DND-41 (cell line): ENCODE data around the gene CD27.

Experiments
- ATAC-seq: fragments of 200-7000 bp; cut with Tn5 transposase; 3 replicates; pipeline ENCODE4 v1.9.1; 2021; ENCODE audit warnings: low read depth; ENCODE audit not compliant: insufficient read depth
- DNase-seq: peaks from one replicate; pipeline ENCODE4 v3.0.0-alpha.2; 2020
- H2AFZ ChIP-seq: 2 replicates; pipeline ENCODE4 v1.6.0; 2012; ENCODE audit warnings: low read depth, low read length
- H3K27ac ChIP-seq: 2 replicates; pipeline ENCODE4 v1.5.1; 2012; ENCODE audit warnings: low read length, inconsistent platforms
- H3K27me3 ChIP-seq: fragments of 200-600 bp; sonication (generic); 2 replicates; pipeline ENCODE4 v1.6.0; 2012; ENCODE audit warnings: low read length, mild to moderate bottlenecking, inconsistent platforms; ENCODE audit not compliant: insufficient read depth, poor library complexity
- H3K36me3 ChIP-seq: 2 replicates; pipeline ENCODE4 v1.5.1; 2012; ENCODE audit warnings: low read length, inconsistent platforms; ENCODE audit not compliant: insufficient read depth
- H3K4me1 ChIP-seq: 2 replicates; pipeline ENCODE4 v1.5.1; 2012; ENCODE audit warnings: mild to moderate bottlenecking, low read length; ENCODE audit not compliant: insufficient read depth
- H3K4me2 ChIP-seq: 2 replicates; pipeline ENCODE4 v1.6.0; 2012; ENCODE audit warnings: mild to moderate bottlenecking, moderate library complexity, low read length, inconsistent platforms; ENCODE audit not compliant: insufficient read depth
- H3K4me3 ChIP-seq, 2 experiments: fragments of 200-600 bp in 1 of 2; shearing (Covaris generic) in 1 of 2; 2 replicates each; pipeline ENCODE4 v1.5.1; 2012 to 2016; ENCODE audit warnings: inconsistent platforms in 2 of 2, low read length in 2 of 2, mild to moderate bottlenecking in 2 of 2, low read depth in 1 of 2, moderate library complexity in 1 of 2
- H3K79me2 ChIP-seq: 2 replicates; pipeline ENCODE4 v1.6.0; 2012; ENCODE audit warnings: low read length, inconsistent platforms; ENCODE audit not compliant: insufficient read depth
- H3K9ac ChIP-seq: 2 replicates; pipeline ENCODE4 v1.6.0; 2012; ENCODE audit warnings: low read depth, mild to moderate bottlenecking, inconsistent platforms, low read length, moderate library complexity
- H3K9me3 ChIP-seq: 2 replicates; pipeline ENCODE4 v1.5.1; 2012; ENCODE audit warnings: low read length, moderate library complexity, mild to moderate bottlenecking, inconsistent platforms; ENCODE audit not compliant: insufficient read depth, severe bottlenecking
- H4K20me1 ChIP-seq: 2 replicates; pipeline ENCODE4 v1.6.0; 2012; ENCODE audit warnings: low read length; ENCODE audit not compliant: insufficient read depth
- CTCF ChIP-seq: IDR thresholded peaks from 2 replicates; pipeline ENCODE4 v1.5.1; 2012; ENCODE audit warnings: borderline replicate concordance, low read length, moderate library complexity, mild to moderate bottlenecking; ENCODE audit not compliant: poor library complexity, severe bottlenecking; ENCODE audit errors: extremely low read depth
- EZH2 ChIP-seq: IDR thresholded peaks from 3 replicates; pipeline ENCODE4 v1.6.1; 2012; ENCODE audit warnings: borderline replicate concordance, low read depth, mild to moderate bottlenecking, moderate library complexity, low read length, inconsistent platforms; ENCODE audit not compliant: severe bottlenecking

CD27 gene

GRCh38 chr12:6452944-6453630 is 8.3 kb downstream of the CD27 start:
- H3K4me1 ChIP-seq: peaks cover 32% of the 10 kb centered on the region
- H2AFZ ChIP-seq: peak overlapping the region; percentile 85; the same call in 1 of the 2 replicates
- no peak for ATAC-seq
- peak overlapping the region; percentile 97 for H3K27ac ChIP-seq
- no peak for TF ChIP-seq EZH2
- H3K4me2 ChIP-seq: peak overlapping the region; percentile 84
- H3K9ac ChIP-seq: peak overlapping the region; percentile 87
- DNase-seq: peak; percentile 60
- no peaks in the 10 kb centered on the region for H3K9me3 ChIP-seq
- H3K79me2 ChIP-seq: peaks cover 22% of the 10 kb centered on the region
- peak overlapping the region; percentile 36 to 78 for H3K4me3 ChIP-seq
- no peaks in the 10 kb centered on the region for H3K27me3 ChIP-seq
- no peaks in the 10 kb centered on the region for H4K20me1 ChIP-seq
- H3K36me3 ChIP-seq: peaks cover 36% of the 10 kb centered on the region

- Histone ChIP-seq H3K27ac (peak overlapping the region; percentile 22; the same call in 1 of the 2 replicates), H3K4me3 (no peak overlapping the region), H3K36me3 (peaks cover 70% of the 10 kb centered on the region), H3K79me2 (peaks cover 12% of the 10 kb centered on the region), H3K9me3 (no peaks in the 10 kb centered on the region), H3K4me1 (peaks cover 40% of the 10 kb centered on the region), H4K20me1 (no peaks in the 10 kb centered on the region), H3K4me2 (no peak overlapping the region), H2AFZ (no peak overlapping the region), H3K9ac (no peak overlapping the region), H3K27me3 (no peaks in the 10 kb centered on the region)
- TF ChIP-seq CTCF (no peak), EZH2 (no peak)
- ATAC-seq (no peak), DNase-seq (no peak)
Measured at GRCh38 chr12:6457220-6457945, 12.6 kb downstream of the CD27 start.

GRCh38 chr12:6458281-6459003 is 13.7 kb downstream of the CD27 start:
- H2AFZ ChIP-seq: no peak overlapping the region
- H3K79me2 ChIP-seq: peaks cover 7% of the 10 kb centered on the region; the same call in 1 of the 2 replicates
- no peak for DNase-seq
- TF ChIP-seq CTCF (no peak), EZH2 (no peak)
- no peaks in the 10 kb centered on the region for H4K20me1 ChIP-seq
- no peak overlapping the region for H3K27ac ChIP-seq
- no peak overlapping the region for H3K9ac ChIP-seq
- H3K27me3 ChIP-seq: no peaks in the 10 kb centered on the region
- H3K4me2 ChIP-seq: no peak overlapping the region
- H3K36me3 ChIP-seq: peaks cover 76% of the 10 kb centered on the region
- ATAC-seq: no peak
- H3K9me3 ChIP-seq: no peaks in the 10 kb centered on the region
- H3K4me3 ChIP-seq: no peak overlapping the region
- H3K4me1 ChIP-seq: peaks cover 40% of the 10 kb centered on the region

- ATAC-seq (no peak), DNase-seq (no peak)
- no peak overlapping the region for H3K9ac ChIP-seq
- no peak overlapping the region for H3K4me3 ChIP-seq
- H4K20me1 ChIP-seq: no peaks in the 10 kb centered on the region
- H3K4me1 ChIP-seq: peaks cover 42% of the 10 kb centered on the region
- H3K36me3 ChIP-seq: peaks cover 76% of the 10 kb centered on the region
- H2AFZ ChIP-seq: no peak overlapping the region
- H3K27ac ChIP-seq: no peak overlapping the region
- no peaks in the 10 kb centered on the region for H3K27me3 ChIP-seq
- H3K9me3 ChIP-seq: no peaks in the 10 kb centered on the region
- no peak overlapping the region for H3K4me2 ChIP-seq
- H3K79me2 ChIP-seq: peaks cover 8% of the 10 kb centered on the region
- TF ChIP-seq CTCF: no peak
- no peak for TF ChIP-seq EZH2
Measured at GRCh38 chr12:6459004-6459337, 14.2 kb downstream of the CD27 start.
